ENCODE results near the gene TTC16. TPM values are rescaled to one million over a fixed set of nuclear protein-coding genes. Genes with fewer than 3 reads are reported as not detected.

The TTC16 gene
- total and polyA plus RNA-seq, 2 donors (not counting 1 experiment from before 2014, with no cell fraction given) = under 0.01 TPM; not detected in 1

DNA sequence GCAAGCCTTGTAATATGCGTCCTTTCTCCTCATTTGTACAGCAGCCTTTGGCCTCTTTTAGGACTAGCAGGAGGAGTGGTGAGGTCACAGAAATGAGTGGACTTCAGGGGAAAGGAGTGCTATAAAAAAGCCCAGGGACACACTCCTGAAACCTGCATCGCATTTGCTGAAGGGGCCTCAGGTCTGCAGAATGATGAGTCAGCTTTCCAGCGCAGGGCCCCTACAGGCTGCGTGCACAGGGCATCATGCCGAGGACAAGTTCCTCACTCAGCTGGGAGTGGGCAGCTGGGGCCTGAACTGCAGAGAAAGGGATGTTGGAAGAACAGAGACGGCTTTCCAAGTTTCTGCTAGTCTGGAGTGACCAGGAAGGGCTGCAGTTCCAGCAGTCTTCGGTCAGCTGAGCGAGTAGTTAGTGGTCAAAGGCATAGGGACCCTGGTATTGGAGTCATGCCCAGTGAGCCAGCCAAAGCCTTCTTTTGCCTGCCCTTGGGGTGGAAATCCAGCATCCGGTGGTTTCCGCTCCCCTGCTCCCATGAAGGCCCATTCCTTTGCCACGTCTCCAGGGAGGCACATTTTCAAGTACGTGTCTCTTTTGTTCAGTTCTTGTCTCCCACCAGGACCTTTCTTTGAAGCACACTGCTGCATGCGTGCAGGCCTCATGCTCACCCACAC is 26.4 kb upstream of the TTC16 start:
- H3K4me2 ChIP-seq (ENCODE audit: extremely low read depth, insufficient read depth, low read length) = no peak overlapping the region
- H2AFZ ChIP-seq (ENCODE audit: low read length) = no peak overlapping the region
- no peak overlapping the region for H3K27ac ChIP-seq (ENCODE audit: insufficient read depth, low read length)
- no peak overlapping the region for H3K4me3 ChIP-seq (replicated peaks in 1 of 4; ENCODE audit: control extremely low read depth in 1 of 4, insufficient read depth in 1 of 4, low read depth in 3 of 4, low read length in 4 of 4)
- no peaks in the 10 kb centered on the region for H3K9me3 ChIP-seq (ENCODE audit: control insufficient read depth, insufficient read depth, low read depth, low read length)
- H3K27me3 ChIP-seq (ENCODE audit: control insufficient read depth, insufficient read depth, low read length) = no peaks in the 10 kb centered on the region
- peaks cover 3% of the 10 kb centered on the region for H3K4me1 ChIP-seq (ENCODE audit: control insufficient read depth, extremely low read depth, insufficient read depth, low read length)
- H3K79me2 ChIP-seq (ENCODE audit: control insufficient read depth, insufficient read depth, low read length) = no peaks in the 10 kb centered on the region
- no peak for DNase-seq (ENCODE audit: low read depth in 2 of 2)
- peaks cover 10% of the 10 kb centered on the region for H3K36me3 ChIP-seq (ENCODE audit: control insufficient read depth, insufficient read depth, low read length)
- no peaks in the 10 kb centered on the region for H4K20me1 ChIP-seq (ENCODE audit: control insufficient read depth, extremely low read depth, insufficient read depth, low read length)
- no peak overlapping the region for H3K9ac ChIP-seq (ENCODE audit: insufficient read depth, low read length)
- TF ChIP-seq EZH2 (IDR thresholded peaks at IDR 0.05; ENCODE audit: low read length, missing control alignments) = no peak
- TF ChIP-seq, protein P1, sequence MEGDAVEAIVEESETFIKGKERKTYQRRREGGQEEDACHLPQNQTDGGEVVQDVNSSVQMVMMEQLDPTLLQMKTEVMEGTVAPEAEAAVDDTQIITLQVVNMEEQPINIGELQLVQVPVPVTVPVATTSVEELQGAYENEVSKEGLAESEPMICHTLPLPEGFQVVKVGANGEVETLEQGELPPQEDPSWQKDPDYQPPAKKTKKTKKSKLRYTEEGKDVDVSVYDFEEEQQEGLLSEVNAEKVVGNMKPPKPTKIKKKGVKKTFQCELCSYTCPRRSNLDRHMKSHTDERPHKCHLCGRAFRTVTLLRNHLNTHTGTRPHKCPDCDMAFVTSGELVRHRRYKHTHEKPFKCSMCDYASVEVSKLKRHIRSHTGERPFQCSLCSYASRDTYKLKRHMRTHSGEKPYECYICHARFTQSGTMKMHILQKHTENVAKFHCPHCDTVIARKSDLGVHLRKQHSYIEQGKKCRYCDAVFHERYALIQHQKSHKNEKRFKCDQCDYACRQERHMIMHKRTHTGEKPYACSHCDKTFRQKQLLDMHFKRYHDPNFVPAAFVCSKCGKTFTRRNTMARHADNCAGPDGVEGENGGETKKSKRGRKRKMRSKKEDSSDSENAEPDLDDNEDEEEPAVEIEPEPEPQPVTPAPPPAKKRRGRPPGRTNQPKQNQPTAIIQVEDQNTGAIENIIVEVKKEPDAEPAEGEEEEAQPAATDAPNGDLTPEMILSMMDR (conservative IDR thresholded peaks at IDR 0.05 in 1 of 2, IDR thresholded peaks at IDR 0.05 in 1 of 2; ENCODE audit: low read depth in 1 of 2, low read length in 2 of 2) = no peak

DNA sequence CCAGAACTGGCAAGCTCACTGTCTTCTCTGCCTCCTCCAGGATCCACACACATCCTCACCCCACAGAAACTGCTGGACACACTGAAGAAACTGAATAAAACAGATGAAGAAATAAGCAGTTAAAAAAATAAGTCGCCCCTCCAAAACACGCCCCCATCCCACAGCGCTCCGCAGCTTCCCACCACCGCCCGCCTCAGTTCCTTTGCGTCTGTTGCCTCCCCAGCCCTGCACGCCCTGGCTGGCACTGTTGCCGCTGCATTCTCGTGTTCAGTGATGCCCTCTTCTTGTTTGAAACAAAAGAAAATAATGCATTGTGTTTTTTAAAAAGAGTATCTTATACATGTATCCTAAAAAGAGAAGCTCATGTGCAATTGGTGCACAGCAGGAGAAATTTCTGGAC is 25.1 kb upstream of the TTC16 start:
- Histone ChIP-seq H3K4me1 (ENCODE audit: control insufficient read depth, extremely low read depth, insufficient read depth, low read length) (no peaks in the 10 kb centered on the region), H3K9me3 (ENCODE audit: control insufficient read depth, insufficient read depth, low read depth, low read length) (no peaks in the 10 kb centered on the region), H3K9ac (ENCODE audit: insufficient read depth, low read length) (no peak overlapping the region), H3K79me2 (ENCODE audit: control insufficient read depth, insufficient read depth, low read length) (no peaks in the 10 kb centered on the region), H3K4me3 (replicated peaks in 1 of 4; ENCODE audit: control extremely low read depth in 1 of 4, insufficient read depth in 1 of 4, low read depth in 3 of 4, low read length in 4 of 4) (no peak overlapping the region), H3K27me3 (ENCODE audit: control insufficient read depth, insufficient read depth, low read length) (no peaks in the 10 kb centered on the region), H2AFZ (ENCODE audit: low read length) (no peak overlapping the region), H3K4me2 (ENCODE audit: extremely low read depth, insufficient read depth, low read length) (no peak overlapping the region), H3K27ac (ENCODE audit: insufficient read depth, low read length) (no peak overlapping the region), H4K20me1 (ENCODE audit: control insufficient read depth, extremely low read depth, insufficient read depth, low read length) (no peaks in the 10 kb centered on the region), H3K36me3 (ENCODE audit: control insufficient read depth, insufficient read depth, low read length) (peaks cover 10% of the 10 kb centered on the region)
- no peak for TF ChIP-seq EZH2 (IDR thresholded peaks at IDR 0.05; ENCODE audit: low read length, missing control alignments)
- TF ChIP-seq, protein P1 (conservative IDR thresholded peaks at IDR 0.05 in 1 of 2, IDR thresholded peaks at IDR 0.05 in 1 of 2; ENCODE audit: low read depth in 1 of 2, low read length in 2 of 2) = no peak
- DNase-seq (ENCODE audit: low read depth in 2 of 2) = no peak

DNA sequence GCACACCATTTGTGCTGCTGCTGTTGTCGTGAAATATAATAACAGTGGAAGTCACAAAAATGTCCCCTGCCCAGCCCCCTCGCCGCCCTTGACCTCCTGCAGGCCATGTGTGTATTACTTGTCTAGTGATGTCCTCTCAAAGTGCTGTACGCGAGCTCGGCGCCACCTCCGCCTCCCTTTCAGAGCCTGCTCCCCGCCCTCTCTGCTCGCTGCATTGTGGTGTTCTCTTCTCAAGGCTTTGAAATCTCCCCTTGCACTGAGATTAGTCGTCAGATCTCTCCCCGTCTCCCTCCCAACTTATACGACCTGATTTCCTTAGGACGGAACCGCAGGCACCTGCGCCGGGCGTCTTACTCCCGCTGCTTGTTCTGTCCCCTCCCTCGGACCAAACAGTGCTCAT is 23.8 kb upstream of the TTC16 start:
- Histone ChIP-seq H3K4me1 (ENCODE audit: control insufficient read depth, extremely low read depth, insufficient read depth, low read length) (no peaks in the 10 kb centered on the region), H3K4me3 (replicated peaks in 1 of 4; ENCODE audit: control extremely low read depth in 1 of 4, insufficient read depth in 1 of 4, low read depth in 3 of 4, low read length in 4 of 4) (no peak overlapping the region), H3K4me2 (ENCODE audit: extremely low read depth, insufficient read depth, low read length) (no peak overlapping the region), H3K27me3 (ENCODE audit: control insufficient read depth, insufficient read depth, low read length) (no peaks in the 10 kb centered on the region), H3K27ac (ENCODE audit: insufficient read depth, low read length) (no peak overlapping the region), H3K79me2 (ENCODE audit: control insufficient read depth, insufficient read depth, low read length) (no peaks in the 10 kb centered on the region), H4K20me1 (ENCODE audit: control insufficient read depth, extremely low read depth, insufficient read depth, low read length) (no peaks in the 10 kb centered on the region), H3K36me3 (ENCODE audit: control insufficient read depth, insufficient read depth, low read length) (peaks cover 10% of the 10 kb centered on the region), H3K9me3 (ENCODE audit: control insufficient read depth, insufficient read depth, low read depth, low read length) (no peaks in the 10 kb centered on the region), H2AFZ (ENCODE audit: low read length) (no peak overlapping the region), H3K9ac (ENCODE audit: insufficient read depth, low read length) (no peak overlapping the region)
- TF ChIP-seq EZH2 (IDR thresholded peaks at IDR 0.05; ENCODE audit: low read length, missing control alignments) = no peak
- TF ChIP-seq, protein P1 (conservative IDR thresholded peaks at IDR 0.05 in 1 of 2, IDR thresholded peaks at IDR 0.05 in 1 of 2; ENCODE audit: low read depth in 1 of 2, low read length in 2 of 2) = no peak
- DNase-seq (ENCODE audit: low read depth in 2 of 2) = no peak

All from fibroblast of lung (primary cell).